Activated CD4-positive, alpha-beta T cell treated with anti-CD3 and anti-CD28 coated beads, Interleukin-2, amount 50 U/mL, for 48 hours (primary cell): Measurements from ENCODE around the gene OSBPL3.

ENCODE experiments used
- DNase-seq, 2 experiments: peaks; one replicate each; pipeline ENCODE4 v3.0.0-alpha.2; 2020

The OSBPL3 gene

DNA sequence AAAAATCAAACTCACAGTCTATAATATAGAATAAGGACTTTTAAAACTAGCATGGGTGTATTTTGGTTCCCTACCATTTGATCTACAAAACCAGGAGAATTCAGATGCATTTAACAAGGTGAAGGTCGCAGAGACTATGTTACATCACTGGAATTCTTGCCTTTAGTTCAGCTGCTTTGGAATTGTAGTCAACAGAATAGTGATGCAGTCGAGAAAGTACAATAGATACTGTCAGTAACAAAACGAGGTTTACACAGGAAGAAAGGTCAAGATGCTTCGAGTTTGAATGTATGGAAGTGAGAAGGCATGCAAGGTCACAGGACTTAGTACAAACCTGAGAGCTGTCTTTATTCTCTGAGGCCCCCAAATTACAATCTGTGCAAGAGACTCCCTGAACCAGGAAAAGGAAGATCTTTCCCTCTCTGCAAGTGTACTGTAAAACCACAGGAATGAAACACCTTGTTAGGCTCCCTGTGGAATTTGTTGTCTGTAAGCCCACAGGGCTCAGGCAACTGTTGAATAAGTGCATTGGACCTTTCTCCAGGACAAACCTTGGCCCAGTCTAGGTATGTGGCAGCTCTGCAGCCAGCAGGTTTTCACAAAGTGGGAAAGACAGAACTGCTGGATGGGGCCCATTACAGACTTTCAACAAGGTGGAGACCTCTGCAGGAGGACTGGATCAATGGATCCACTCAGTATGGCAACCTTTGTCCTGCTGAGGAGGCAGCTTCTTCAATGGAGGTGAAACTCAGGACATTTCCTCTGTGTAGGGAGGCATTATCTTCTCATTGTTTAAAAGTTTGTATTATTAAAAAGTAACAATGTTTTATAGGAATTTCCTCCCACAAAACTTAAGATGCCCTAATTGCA, 121.6 kb downstream of the OSBPL3 start:
- no peak for DNase-seq

DNA sequence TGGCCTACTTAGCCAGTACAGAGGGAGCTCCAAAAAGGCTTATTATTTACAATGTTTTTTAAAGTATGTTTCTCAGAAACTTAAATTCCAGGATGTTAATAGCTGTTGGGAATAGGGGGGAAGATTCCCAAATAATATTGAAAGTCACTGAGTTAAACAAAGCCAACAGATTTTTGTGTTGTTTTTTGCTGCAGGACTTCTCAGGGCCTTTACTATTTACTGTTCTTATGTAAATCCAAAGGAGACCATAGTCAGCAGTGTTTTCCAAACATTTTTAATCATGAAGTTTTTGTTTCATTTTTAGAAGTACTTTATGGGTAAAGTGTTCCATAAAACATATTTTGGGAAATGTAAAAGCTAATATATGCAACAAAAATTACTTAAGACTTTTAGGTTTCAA, 122.4 kb downstream of the OSBPL3 start:
- no peak for DNase-seq

DNA sequence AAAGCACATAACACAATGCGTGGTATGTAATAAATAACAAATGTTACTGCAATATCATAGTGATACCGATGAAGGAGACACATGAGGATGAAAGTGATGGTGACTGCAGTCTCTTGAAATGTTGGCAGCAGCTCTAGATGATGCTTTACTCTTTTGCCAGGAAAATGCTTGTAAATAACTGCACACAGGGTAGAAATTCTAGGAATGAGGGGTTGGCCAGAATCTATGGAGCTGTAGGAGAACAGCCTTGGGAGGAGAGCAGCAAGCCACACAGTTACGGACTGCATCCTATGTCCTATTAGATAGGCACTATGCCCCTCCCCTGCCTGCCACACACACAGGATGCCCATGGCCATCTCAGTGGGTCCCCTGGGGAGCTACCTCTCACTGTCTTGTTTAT, 125.1 kb downstream of the OSBPL3 start:
- no peak for DNase-seq

GRCh38 chr7:24851786-24852185, 128.2 kb downstream of the OSBPL3 start:
- peak; percentile 25 to 45 for DNase-seq

DNA sequence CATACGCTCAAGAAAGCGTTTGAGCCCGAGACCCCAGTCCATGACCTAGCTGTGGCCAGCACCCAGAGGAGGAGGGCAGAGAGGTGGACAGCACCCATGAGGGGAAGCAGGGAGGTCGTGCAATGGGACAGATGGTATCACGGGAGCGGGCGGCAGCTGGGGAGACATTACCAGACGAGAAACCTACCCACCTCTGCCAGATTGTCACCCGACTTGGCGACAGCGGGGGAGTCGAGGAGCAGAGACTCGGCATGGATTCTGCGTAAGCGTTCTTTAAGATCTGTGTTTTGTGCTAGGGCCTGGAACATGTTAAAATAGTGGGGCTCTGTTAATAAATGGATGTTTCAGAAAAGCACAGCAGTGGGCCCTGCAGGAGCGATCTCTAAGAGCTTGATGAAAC, 131.1 kb downstream of the OSBPL3 start:
- DNase-seq = no peak

DNA sequence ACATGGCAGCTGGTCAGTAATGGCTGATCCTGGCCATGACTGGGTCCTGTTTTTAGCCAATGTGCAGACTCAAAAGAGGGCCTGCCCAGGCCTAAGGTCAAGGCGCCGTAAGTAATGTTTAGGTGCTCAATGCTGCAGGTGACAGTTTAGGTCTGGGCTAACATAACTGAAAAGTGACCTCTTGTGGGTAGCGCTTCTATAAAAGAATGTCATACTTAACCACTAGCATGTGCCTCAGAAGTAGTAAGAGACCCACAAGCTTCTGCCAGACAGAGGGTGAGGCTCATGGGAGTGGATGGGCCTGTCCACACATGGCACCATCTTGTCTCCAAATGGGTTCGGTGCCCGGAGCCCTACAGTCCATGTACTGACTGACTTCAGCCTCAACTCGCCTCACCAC, 132.2 kb downstream of the OSBPL3 start:
- no peak for DNase-seq

DNA sequence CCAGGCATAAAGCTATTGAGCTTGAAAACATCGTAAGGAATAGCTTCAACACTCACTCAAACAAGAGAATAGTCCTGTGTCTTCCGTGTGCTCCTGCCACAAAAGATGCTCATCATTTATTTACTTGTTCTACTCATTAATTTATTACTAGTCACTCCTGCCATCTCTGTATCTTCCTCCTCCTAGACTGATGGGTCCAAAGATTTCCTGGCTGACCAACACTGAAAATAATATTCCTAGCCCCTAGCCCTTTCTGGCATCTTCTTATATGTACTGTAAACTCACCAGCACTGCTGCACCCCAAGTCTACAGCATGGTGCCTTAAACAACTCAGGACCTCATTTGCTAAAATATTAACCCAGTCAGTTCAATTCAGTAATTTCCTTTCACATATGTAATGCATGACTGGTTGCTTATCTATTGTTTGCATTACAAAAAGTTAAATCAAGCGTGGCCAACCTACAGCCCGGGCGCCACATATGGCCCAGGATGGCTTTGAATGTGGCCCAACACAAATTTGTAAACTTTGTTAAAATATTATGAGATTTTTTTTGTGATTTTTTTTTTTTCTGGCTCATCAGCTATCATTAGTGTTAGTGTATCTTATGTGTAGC, 136.1 kb downstream of the OSBPL3 start:
- no peak for DNase-seq

DNA sequence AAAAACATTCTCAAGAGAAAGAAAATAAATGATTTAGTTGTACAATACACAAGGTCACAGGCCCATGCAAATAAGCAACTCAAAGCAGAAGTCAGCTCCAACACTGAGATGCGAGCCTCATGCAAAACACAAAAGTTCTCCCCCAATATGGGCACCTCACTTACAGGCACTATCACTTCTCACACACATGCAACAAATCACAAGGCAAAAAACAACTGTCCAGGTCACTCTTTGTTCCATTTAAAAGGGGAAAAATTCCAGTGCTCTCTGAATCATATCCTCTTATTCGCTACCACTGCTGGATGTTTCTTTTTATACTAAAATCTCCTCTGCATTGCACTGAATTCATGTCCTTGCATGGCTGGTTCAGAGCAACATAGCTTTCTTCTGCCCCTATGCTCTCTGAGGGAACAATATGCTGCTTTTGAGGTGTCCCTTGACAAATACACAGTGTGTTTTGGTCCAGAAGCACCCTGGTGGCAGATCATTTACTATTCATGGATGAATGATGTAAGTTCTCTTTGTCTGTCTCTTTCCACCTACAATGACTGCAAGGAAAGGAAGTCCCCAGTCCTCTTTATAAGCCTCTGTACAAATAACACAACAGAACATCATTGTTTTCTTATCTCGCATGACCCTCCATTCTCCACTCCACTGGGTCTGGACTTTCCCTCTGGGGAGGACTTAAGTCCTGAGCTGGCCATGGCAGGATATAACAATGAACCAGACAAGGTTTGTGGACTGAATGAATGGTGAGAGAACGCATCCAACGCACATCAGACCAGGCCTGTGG, 137.3 kb downstream of the OSBPL3 start:
- no peak for DNase-seq

GRCh38 chr7:24842029-24842428, 137.9 kb downstream of the OSBPL3 start:
- DNase-seq = no peak

- DNase-seq = no peak
Measured at GRCh38 chr7:24840563-24840962, 139.4 kb downstream of the OSBPL3 start.

- no peak for DNase-seq
Measured at GRCh38 chr7:24836084-24836483, 143.9 kb downstream of the OSBPL3 start.

GRCh38 chr7:24835643-24836042, 144.3 kb downstream of the OSBPL3 start:
- DNase-seq = no peak

- DNase-seq = no peak
Measured at GRCh38 chr7:24834128-24834798, 145.7 kb downstream of the OSBPL3 start.

GRCh38 chr7:24833549-24833948, 146.4 kb downstream of the OSBPL3 start:
- DNase-seq = no peak

GRCh38 chr7:24831240-24831639, 148.7 kb downstream of the OSBPL3 start:
- no peak for DNase-seq

DNA sequence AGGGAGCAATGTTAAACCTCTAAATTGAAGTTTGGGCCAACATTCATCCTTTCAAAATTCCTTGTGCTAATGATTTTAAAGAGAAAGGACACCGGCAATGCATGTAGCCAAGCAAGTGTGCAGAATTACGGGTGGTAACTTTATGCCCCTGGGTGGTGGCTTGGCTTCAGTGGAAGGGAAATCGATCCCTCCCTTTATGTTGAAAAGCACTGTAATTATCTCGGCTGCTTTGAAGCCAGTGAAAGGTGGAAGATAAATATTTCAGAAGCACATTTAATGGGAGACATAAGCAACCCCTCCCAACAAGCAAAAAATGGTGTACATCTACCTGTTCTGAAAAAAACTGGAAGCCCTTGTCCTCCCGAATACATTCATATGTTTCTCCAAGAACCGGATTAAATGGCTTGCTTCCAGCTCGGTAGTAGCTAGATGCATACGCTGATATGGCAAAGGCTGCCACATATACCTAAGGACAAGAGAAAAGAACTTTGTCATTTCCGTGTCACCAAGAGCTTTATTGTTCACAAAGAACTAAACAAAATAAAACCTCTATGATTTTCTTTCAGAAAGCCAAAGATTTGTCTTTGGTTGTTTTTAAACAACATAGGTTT, 149.4 kb downstream of the OSBPL3 start:
- DNase-seq = no peak

- no peak for DNase-seq
Measured at GRCh38 chr7:24829787-24830186, 150.2 kb downstream of the OSBPL3 start.

- no peak for DNase-seq
Measured at GRCh38 chr7:24828891-24829661, 150.9 kb downstream of the OSBPL3 start.

DNA sequence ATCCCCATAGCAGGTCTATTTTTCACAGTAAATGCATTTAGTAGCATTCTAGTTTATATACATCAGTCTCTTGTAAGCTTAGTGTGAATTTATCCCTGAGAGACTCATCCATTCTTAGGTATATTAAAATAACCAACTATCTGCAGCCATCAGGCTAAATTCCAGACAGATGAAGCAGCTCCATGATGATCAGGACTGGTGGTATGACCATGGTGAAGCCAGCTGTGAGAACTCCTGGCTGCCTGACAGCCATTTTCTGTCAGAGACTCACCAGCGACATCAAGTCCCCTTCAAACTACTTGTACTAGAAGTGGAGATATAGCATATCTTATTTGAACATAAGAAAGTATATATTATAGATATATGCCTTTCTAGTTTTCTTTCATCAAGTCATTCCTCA, 152.4 kb downstream of the OSBPL3 start:
- DNase-seq = no peak

GRCh38 chr7:24827027-24827426, 153.0 kb downstream of the OSBPL3 start:
- DNase-seq = no peak

DNA sequence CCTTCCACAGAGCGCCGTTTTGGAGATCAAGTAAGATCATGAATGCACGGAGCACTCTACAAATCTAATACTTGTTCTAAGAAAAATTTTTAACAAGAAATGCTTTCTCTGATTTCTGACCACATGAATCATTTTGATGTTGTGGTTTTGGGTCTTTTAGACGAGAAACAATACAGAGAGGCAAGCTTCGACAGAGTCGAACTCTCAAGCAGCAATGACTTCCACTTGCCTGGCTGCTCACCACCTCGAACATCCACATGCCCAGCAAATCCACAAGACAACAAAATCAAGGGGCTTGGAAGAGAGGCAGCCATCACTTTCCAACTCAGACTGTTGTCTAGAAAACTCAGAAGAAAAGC, 153.3 kb downstream of the OSBPL3 start:
- no peak for DNase-seq
